GM12878 (cell line): ENCODE measurements around the gene MRGPRE. TPM values are rescaled to one million over a fixed set of nuclear protein-coding genes. Genes with fewer than 3 reads are reported as not detected.

ENCODE experiments used
- ATAC-seq: fragments of 200-7000 bp; cut with Tn5 transposase; 3 replicates; pipeline ENCODE4 v1.9.1; 2020; ENCODE audit warnings: mild to moderate bottlenecking, moderate library complexity
- BruUV-seq: library from RNA; stranded (reverse); fragments of 400-500 nt; replicated peaks from 2 replicates; lab custom pipeline; 2021; lab: Mats Ljungman, UMichigan
- CTCF ChIA-PET: fragments of 300-600 bp; sonication (Branson Sonifier 250); formaldehyde crosslinking; extraction: SDS; loops from one replicate; lab custom pipeline; 2021; ENCODE audit warnings: inconsistent platforms; lab: Yijun Ruan, JAX
- POLR2A ChIA-PET: fragments of 350-600 bp; formaldehyde crosslinking; extraction: SDS; loops from one replicate; lab custom pipeline; 2021; ENCODE audit warnings: inconsistent platforms; lab: Charles Lee
- RAD21 ChIA-PET: fragments of 300-600 bp; sonication (Branson Sonifier 250); formaldehyde crosslinking; loops from one replicate; lab custom pipeline; 2023; ENCODE audit warnings: antibody characterized with exemption; ENCODE audit not compliant: unreplicated experiment; lab: Charles Lee
- SMC1A ChIA-PET: fragments of 300-600 bp; sonication (Branson Sonifier 250); formaldehyde crosslinking; loops from one replicate; lab custom pipeline; 2023; ENCODE audit not compliant: unreplicated experiment, uncharacterized antibody; lab: Charles Lee
- DNase-seq: peaks from one replicate; pipeline ENCODE4 v3.0.0-alpha.2; 2011; ENCODE audit warnings: low read depth, low spot score
- FAIRE-seq: peaks from 3 replicates; lab custom pipeline; 2011; peaks lifted over from hg19 to GRCh38; lab: Jason Lieb, UNC
- H2AFZ ChIP-seq: 2 replicates; pipeline ENCODE4 v1.6.0; 2011; ENCODE audit warnings: low read depth, low read length, control low read depth; ENCODE audit not compliant: control insufficient read depth
- H3K27ac ChIP-seq: 2 replicates; pipeline ENCODE4 v1.5.1; 2011; ENCODE audit warnings: control low read depth; ENCODE audit not compliant: control insufficient read depth, insufficient read depth
- H3K27me3 ChIP-seq, 2 experiments: replicated peaks in 1 of 2; 2 replicates each; pipeline versions ENCODE4 v1.6.0 to v1.6.1; 2011; ENCODE audit warnings: low read length in 1 of 2; ENCODE audit not compliant: control insufficient read depth in 2 of 2, insufficient read depth in 2 of 2
- H3K36me3 ChIP-seq, 2 experiments: 2 replicates each; pipeline ENCODE4 v1.5.1; 2011; ENCODE audit warnings: low read length in 1 of 2; ENCODE audit not compliant: control insufficient read depth in 2 of 2, insufficient read depth in 2 of 2
- H3K4me1 ChIP-seq: 2 replicates; pipeline ENCODE4 v1.6.1; 2011; ENCODE audit warnings: mild to moderate bottlenecking, low read length, moderate library complexity, mixed read lengths; ENCODE audit not compliant: control insufficient read depth, insufficient read depth
- H3K4me2 ChIP-seq: 2 replicates; pipeline ENCODE4 v1.6.0; 2011; ENCODE audit warnings: control low read depth; ENCODE audit not compliant: control insufficient read depth, insufficient read depth
- H3K4me3 ChIP-seq: fragments of 200-600 bp; sonication (generic); 2 replicates; pipeline ENCODE4 v1.5.1; 2016
- H3K79me2 ChIP-seq: 2 replicates; pipeline ENCODE4 v1.6.0; 2011; ENCODE audit warnings: low read length; ENCODE audit not compliant: control insufficient read depth, insufficient read depth
- H3K9ac ChIP-seq: 2 replicates; pipeline ENCODE4 v1.8.0; 2011; ENCODE audit warnings: low read length, control low read depth, mixed read lengths; ENCODE audit not compliant: control insufficient read depth, insufficient read depth
- H3K9me3 ChIP-seq: replicated peaks from 3 replicates; pipeline ENCODE4 v1.5.1; 2011; ENCODE audit warnings: mild to moderate bottlenecking, low read length; ENCODE audit not compliant: control insufficient read depth, insufficient read depth
- H4K20me1 ChIP-seq: 2 replicates; pipeline ENCODE4 v1.6.0; 2011; ENCODE audit not compliant: control insufficient read depth, insufficient read depth
- CREM ChIP-seq: IDR thresholded peaks from 2 replicates; pipeline ENCODE4 v1.6.1; 2014; ENCODE audit warnings: antibody characterized with exemption, low read depth
- E4F1 ChIP-seq: fragments of 450-650 bp; IDR thresholded peaks from 2 replicates; pipeline ENCODE4 v1.6.1; 2018; ENCODE audit warnings: borderline replicate concordance, mild to moderate bottlenecking; ENCODE audit not compliant: partially characterized antibody
- JUND ChIP-seq: IDR thresholded peaks from 2 replicates; pipeline ENCODE4 v1.6.1; 2012; ENCODE audit warnings: low read depth, mild to moderate bottlenecking, low read length, improper control_type of control experiment, moderate library complexity
- MLLT1 ChIP-seq: fragments of 450-650 bp; IDR thresholded peaks from 2 replicates; pipeline ENCODE4 v1.6.1; 2016; ENCODE audit warnings: mild to moderate bottlenecking
- MTA3 ChIP-seq: IDR thresholded peaks from 2 replicates; pipeline ENCODE4 v1.6.1; 2012; ENCODE audit warnings: low read length, inconsistent platforms, borderline replicate concordance
- MXI1 ChIP-seq: fragments of 150-350 bp; IDR thresholded peaks from 2 replicates; pipeline ENCODE4 v1.6.1; 2011; ENCODE audit warnings: low read depth, mild to moderate bottlenecking, inconsistent platforms, low read length, improper control_type of control experiment
- MYB ChIP-seq: fragments of 150-350 bp; IDR thresholded peaks from 2 replicates; pipeline ENCODE4 v1.6.1; 2014; ENCODE audit warnings: mild to moderate bottlenecking, low read depth, low read length, borderline replicate concordance
- PAX5 ChIP-seq: IDR thresholded peaks from 2 replicates; pipeline ENCODE4 v1.6.1; 2011; ENCODE audit warnings: low read depth, low read length, borderline replicate concordance
- PBX3 ChIP-seq: IDR thresholded peaks from 2 replicates; pipeline ENCODE4 v1.6.1; 2011; ENCODE audit warnings: mild to moderate bottlenecking, low read depth, low read length, moderate library complexity; ENCODE audit not compliant: insufficient replicate concordance
- PKNOX1 ChIP-seq: fragments of 450-650 bp; IDR thresholded peaks from 2 replicates; pipeline ENCODE4 v1.6.1; 2016; ENCODE audit warnings: mild to moderate bottlenecking
- SREBF1 ChIP-seq: IDR thresholded peaks from 2 replicates; pipeline ENCODE4 v1.6.1; 2012; ENCODE audit warnings: mild to moderate bottlenecking, low read length
- STAT1 ChIP-seq: fragments of 450-650 bp; conservative IDR thresholded peaks from 2 replicates; pipeline ENCODE4 v1.6.1; 2014; ENCODE audit warnings: antibody characterized with exemption, mild to moderate bottlenecking
- SUPT20H ChIP-seq: IDR thresholded peaks from 2 replicates; pipeline ENCODE4 v1.6.1; 2011; ENCODE audit warnings: low read depth, mild to moderate bottlenecking, low read length, moderate library complexity, borderline replicate concordance; ENCODE audit not compliant: control insufficient read depth
- TCF7 ChIP-seq: IDR thresholded peaks from 2 replicates; pipeline ENCODE4 v1.6.1; 2014; ENCODE audit warnings: antibody characterized with exemption, borderline replicate concordance
- ZNF207 ChIP-seq: fragments of 450-650 bp; IDR thresholded peaks from 2 replicates; pipeline ENCODE4 v1.6.1; 2014; ENCODE audit warnings: antibody characterized with exemption, mild to moderate bottlenecking, borderline replicate concordance
- ZNF622 ChIP-seq: fragments of 450-650 bp; IDR thresholded peaks from 2 replicates; pipeline ENCODE4 v1.6.1; 2017; ENCODE audit warnings: mild to moderate bottlenecking, inconsistent platforms
- WGBS: methylation state at CpG from one replicate; pipeline ENCODE4 v1.1.6; 2016; ENCODE audit warnings: low lambda C conversion rate; ENCODE audit not compliant: insufficient replicate concordance, insufficient coverage; ENCODE audit errors: missing lambda C conversion rate; 5-methylcytosine and 5-hydroxymethylcytosine counted together
- in situ Hi-C: fragments of 300-500 bp; cut with MboI; formaldehyde crosslinking; loops from 9 replicates; pipeline ENCODE4 v1.14.3; 2018; ENCODE audit warnings: mixed read lengths
- intact Hi-C: fragments of 100-400 bp; cut with micrococcal nuclease; formaldehyde crosslinking; loops from one replicate; pipeline ENCODE4 v1.14.2; 2022; ENCODE audit not compliant: unreplicated experiment
- polyA plus RNA-seq, 11 experiments: library from polyadenylated mRNA; depleted of rRNA in 4 of 11; unstranded in 6 of 11; stranded (reverse) in 5 of 11; fragments of >200 nt; fragmentation: Nextera tagmentation in 4 of 11; fragmentation: Illumina TruSeq in 1 of 11; extraction: Ambion mirVana in 4 of 11; extraction: Trizol in 1 of 11; gene quantifications; 1 replicate in 1 of 11; 2 replicates in 10 of 11; pipeline versions ENCODE4 v1.2.1 to v1.2.3, GENCODE V29; 2011 to 2016; ENCODE audit warnings: inconsistent platforms in 2 of 11, missing spikeins in 2 of 11, low read depth in 1 of 11
- total RNA-seq, 4 experiments: library from RNA; depleted of rRNA in 3 of 4; stranded (reverse); fragments of >200 nt in 3 of 4; fragmentation: Illumina TruSeq in 1 of 4; extraction: Trizol in 1 of 4; gene quantifications; 2 replicates each; pipeline versions ENCODE4 v1.2.1 to v1.2.3, GENCODE V29; 2013 to 2021

The MRGPRE gene
- total and polyA plus RNA-seq, 10 of the 15 experiments (the other 5 are each of a cell fraction or from before 2014, with no cell fraction given), result 0.34 TPM; not detected in 9

GRCh38 chr11:3177931-3178330 lies 54.3 kb downstream of the MRGPRE start:
- WGBS, result 25% methylated on average over 2 of the region's 2 CpGs

More at GRCh38 chr11:3177931-3178330, 54.3 kb downstream of the MRGPRE start:
- H3K79me2 ChIP-seq, result no peaks in the 10 kb centered on the region
- SMC1A ChIA-PET, result no interaction called here
- H3K4me1 ChIP-seq, result no peaks in the 10 kb centered on the region
- no peak overlapping the region for H3K4me3 ChIP-seq
- RAD21 ChIA-PET, result no interaction called here
- in situ Hi-C loops, result no loop called here
- intact Hi-C loops, result no loop called here
- H3K9ac ChIP-seq, result no peak overlapping the region
- no peak for DNase-seq
- no peak for FAIRE-seq
- CTCF ChIA-PET, result no interaction called here
- H3K9me3 ChIP-seq, result no peaks in the 10 kb centered on the region; the same call in 2 of the 3 replicates
- POLR2A ChIA-PET, result no interaction called here
- H3K27ac ChIP-seq, result no peak overlapping the region
- H3K4me2 ChIP-seq, result no peak overlapping the region
- H3K27me3 ChIP-seq, result no peaks in the 10 kb centered on the region
- H2AFZ ChIP-seq, result no peak overlapping the region
- no TSS peak for BruUV-seq
- H4K20me1 ChIP-seq, result no peaks in the 10 kb centered on the region
- H3K36me3 ChIP-seq, result no peaks in the 10 kb centered on the region
- TF ChIP-seq SREBF1 (no peak), ZNF622 (no peak), JUND (no peak), E4F1 (no peak), ZNF207 (no peak), MLLT1 (no peak), MXI1 (no peak), SUPT20H (no peak), STAT1 (no peak), MYB (no peak), PBX3 (no peak), TCF7 (no peak), MTA3 (no peak), PAX5 (no peak), CREM (no peak), PKNOX1 (no peak)
- ATAC-seq, result no peak
